ENCODE results near the gene CISH.

CISH gene

GRCh38 chr3:50622881-50623280 lies 11.3 kb upstream of the CISH start:
- peak overlapping the region; percentile 36; the same call in 1 of the 2 replicates for H3K27ac ChIP-seq

GRCh38 chr3:50620820-50621219 lies 9.2 kb upstream of the CISH start:
- Histone ChIP-seq H3K4me3 (ENCODE audit: low read depth, low read length) (no peak overlapping the region), H3K9me3 (ENCODE audit: severe bottlenecking) (no peaks in the 10 kb centered on the region), H3K27me3 (ENCODE audit: insufficient read depth, low read depth, severe bottlenecking) (no peaks in the 10 kb centered on the region), H3K27ac (no peak overlapping the region), H3K36me3 (peaks cover 2% of the 10 kb centered on the region)
- no peak for DNase-seq
- TF ChIP-seq CTCF (IDR thresholded peaks at IDR 0.05; ENCODE audit: low read depth, low read length), result no peak

More at GRCh38 chr3:50622881-50623280, 11.3 kb upstream of the CISH start:
- peaks cover 2% of the 10 kb centered on the region for H3K36me3 ChIP-seq
- H3K4me3 ChIP-seq (ENCODE audit: low read depth, low read length), result no peak overlapping the region
- TF ChIP-seq CTCF (IDR thresholded peaks at IDR 0.05; ENCODE audit: low read depth, low read length), result no peak
- no peaks in the 10 kb centered on the region for H3K9me3 ChIP-seq (ENCODE audit: severe bottlenecking)
- no peaks in the 10 kb centered on the region for H3K27me3 ChIP-seq (ENCODE audit: insufficient read depth, low read depth, severe bottlenecking)
- no peak for DNase-seq

- Histone ChIP-seq H3K27ac (no peak overlapping the region), H3K36me3 (peaks cover 2% of the 10 kb centered on the region), H3K27me3 (ENCODE audit: insufficient read depth, low read depth, severe bottlenecking) (no peaks in the 10 kb centered on the region), H3K9me3 (ENCODE audit: severe bottlenecking) (no peaks in the 10 kb centered on the region), H3K4me3 (ENCODE audit: low read depth, low read length) (no peak overlapping the region)
- no peak for DNase-seq
- TF ChIP-seq CTCF (IDR thresholded peaks at IDR 0.05; ENCODE audit: low read depth, low read length), result peak; percentile 30; the same call in 1 of the 2 replicates
Measured at GRCh38 chr3:50620420-50620819, 8.8 kb upstream of the CISH start.

- peak overlapping the region; percentile 81 for H3K4me3 ChIP-seq (ENCODE audit: low read depth, low read length)
- no peaks in the 10 kb centered on the region for H3K9me3 ChIP-seq (ENCODE audit: severe bottlenecking)
- H3K27ac ChIP-seq, result no peak overlapping the region; the same call in 1 of the 2 replicates
- no peaks in the 10 kb centered on the region for H3K27me3 ChIP-seq (ENCODE audit: insufficient read depth, low read depth, severe bottlenecking)
- no peak for DNase-seq
- TF ChIP-seq CTCF (IDR thresholded peaks at IDR 0.05; ENCODE audit: low read depth, low read length), result no peak
- peaks cover 2% of the 10 kb centered on the region for H3K36me3 ChIP-seq
Measured at GRCh38 chr3:50617911-50618481, 6.4 kb upstream of the CISH start.

GRCh38 chr3:50617096-50617791 lies 5.7 kb upstream of the CISH start, which contains the start of gene MAPKAPK3:
TSS of gene MAPKAPK3 (plus strand) at chr3:50617151. CDS start at chr3:50617566, 415 bp downstream.
- Histone ChIP-seq H3K27ac (peak within 1 kb of the TSS; percentile 85), H3K9me3 (ENCODE audit: severe bottlenecking) (no peaks in the 10 kb centered on the region), H3K27me3 (ENCODE audit: insufficient read depth, low read depth, severe bottlenecking) (no peaks in the 10 kb centered on the region), H3K36me3 (peaks cover 2% of the 10 kb centered on the region), H3K4me3 (ENCODE audit: low read depth, low read length) (peak within 1 kb of the TSS; percentile 81)
- TF ChIP-seq CTCF (IDR thresholded peaks at IDR 0.05; ENCODE audit: low read depth, low read length), result 0 out of 2 replicates have a peak, but pooled peaks have one; percentile 0
- peak; percentile 39 for DNase-seq
